SK-N-SH (cell line): ENCODE results near the gene ANKRD50. TPM values are rescaled to one million over a fixed set of nuclear protein-coding genes. Genes with fewer than 3 reads are reported as not detected.

ENCODE experiments used
- CTCF ChIA-PET: fragments of 300-600, 350-600 bp; formaldehyde crosslinking; extraction: SDS; loops from one replicate; lab custom pipeline; 2021; lab: Yijun Ruan, JAX
- POLR2A ChIA-PET: fragments of 350-600 bp; sonication (Branson Sonifier 250); formaldehyde crosslinking; extraction: SDS; loops from one replicate; lab custom pipeline; 2020; ENCODE audit warnings: antibody characterized with exemption, inconsistent platforms; lab: Yijun Ruan, JAX
- DNase-seq: peaks from one replicate; pipeline ENCODE4 v3.0.0; 2012
- H2AFZ ChIP-seq: fragments of 200-600 bp; sonication (generic); 2 replicates; pipeline ENCODE4 v1.8.1; 2016; ENCODE audit warnings: antibody characterized with exemption, mild to moderate bottlenecking, low read depth
- H3F3A ChIP-seq: fragments of 200-600 bp; sonication (generic); replicated peaks from 2 replicates; pipeline ENCODE3; 2016; ENCODE audit warnings: antibody characterized with exemption, mild to moderate bottlenecking; ENCODE audit not compliant: insufficient read depth
- H3K27ac ChIP-seq, 2 experiments: fragments of 200-500 bp in 1 of 2; fragments of 200-600 bp in 1 of 2; sonication (Bioruptor generic) in 1 of 2; sonication (generic), shearing (Covaris generic) in 1 of 2; 2 replicates each; pipeline versions ENCODE4 v1.5.1 to v1.6.1; 2014 to 2016; ENCODE audit warnings: low read depth in 2 of 2, inconsistent platforms in 1 of 2, low read length in 1 of 2, mild to moderate bottlenecking in 1 of 2, mixed read lengths in 1 of 2
- H3K27me3 ChIP-seq: fragments of 200-600 bp; sonication (generic), shearing (Covaris generic); 2 replicates; pipeline ENCODE4 v1.6.1; 2016; ENCODE audit warnings: mixed run types; ENCODE audit not compliant: insufficient read depth
- H3K36me3 ChIP-seq, 2 experiments: fragments of 200-500 bp in 1 of 2; fragments of 200-600 bp in 1 of 2; sonication (Bioruptor generic) in 1 of 2; sonication (generic) in 1 of 2; replicated peaks in 1 of 2; 2 replicates each; pipeline versions ENCODE3 to v1.5.1; 2014 to 2016; ENCODE audit warnings: low read length in 1 of 2, mild to moderate bottlenecking in 1 of 2; ENCODE audit not compliant: insufficient read depth in 2 of 2, control insufficient read depth in 1 of 2
- H3K4me1 ChIP-seq, 2 experiments: fragments of 200-500 bp in 1 of 2; fragments of 200-600 bp in 1 of 2; sonication (Bioruptor generic) in 1 of 2; sonication (generic), shearing (Covaris generic) in 1 of 2; 2 replicates each; pipeline versions ENCODE4 v1.5.1 to v1.6.1; 2014 to 2016; ENCODE audit warnings: low read depth in 1 of 2, low read length in 1 of 2, mixed run types in 1 of 2; ENCODE audit not compliant: insufficient read depth in 2 of 2, control insufficient read depth in 1 of 2
- H3K4me2 ChIP-seq: fragments of 200-600 bp; sonication (generic), shearing (Covaris generic); 2 replicates; pipeline ENCODE4 v1.6.1; 2017; ENCODE audit warnings: mixed run types
- H3K4me3 ChIP-seq, 2 experiments: fragments of 200-500 bp in 1 of 2; fragments of 200-600 bp in 1 of 2; sonication (Bioruptor generic) in 1 of 2; sonication (generic), shearing (Covaris generic) in 1 of 2; 2 replicates each; pipeline versions ENCODE4 v1.5.1 to v1.8.1; 2014 to 2016; ENCODE audit warnings: low read depth in 2 of 2, inconsistent platforms in 1 of 2, low read length in 1 of 2, mild to moderate bottlenecking in 1 of 2, mixed read lengths in 1 of 2, moderate library complexity in 1 of 2
- H3K79me2 ChIP-seq: fragments of 200-600 bp; sonication (generic); 2 replicates; pipeline ENCODE4 v1.8.1; 2017; ENCODE audit warnings: mild to moderate bottlenecking; ENCODE audit not compliant: insufficient read depth
- H3K9ac ChIP-seq: fragments of 200-600 bp; sonication (generic); 2 replicates; pipeline ENCODE4 v1.6.1; 2017; ENCODE audit warnings: mixed run types
- H3K9me2 ChIP-seq: fragments of 200-600 bp; sonication (generic); 2 replicates; pipeline ENCODE4 v1.6.1; 2017; ENCODE audit warnings: mixed run types
- H3K9me3 ChIP-seq: fragments of 200-600 bp; sonication (generic); 2 replicates; pipeline ENCODE4 v1.6.1; 2017; ENCODE audit warnings: mixed run types, mild to moderate bottlenecking, moderate library complexity
- H4K20me1 ChIP-seq: fragments of 200-600 bp; sonication (generic); 2 replicates; pipeline ENCODE4 v1.6.1; 2017; ENCODE audit warnings: mild to moderate bottlenecking, mixed run types; ENCODE audit not compliant: insufficient read depth
- CHD2 ChIP-seq: fragments of 150-350 bp; IDR thresholded peaks from 2 replicates; pipeline ENCODE4 v1.6.1; 2018; ENCODE audit warnings: low read length; ENCODE audit not compliant: partially characterized antibody
- FOSL2 ChIP-seq: IDR thresholded peaks from 2 replicates; pipeline ENCODE4 v1.4.0; 2012; ENCODE audit warnings: low read depth, mild to moderate bottlenecking, moderate library complexity, borderline replicate concordance
- FOXM1 ChIP-seq: IDR thresholded peaks from 2 replicates; pipeline ENCODE4 v1.4.0; 2012; ENCODE audit warnings: low read depth, mild to moderate bottlenecking
- JUND ChIP-seq: IDR thresholded peaks from 2 replicates; pipeline ENCODE4 v1.4.0; 2012
- RAD21 ChIP-seq: IDR thresholded peaks from 2 replicates; pipeline ENCODE4 v1.6.1; 2012; ENCODE audit warnings: mild to moderate bottlenecking, low read length
- TAF1 ChIP-seq: IDR thresholded peaks from 2 replicates; pipeline ENCODE4 v1.6.1; 2012; ENCODE audit warnings: low read depth, mild to moderate bottlenecking, low read length, moderate library complexity, borderline replicate concordance
- TEAD4 ChIP-seq: IDR thresholded peaks from 2 replicates; pipeline ENCODE4 v1.4.0; 2012; ENCODE audit warnings: mild to moderate bottlenecking, borderline replicate concordance; ENCODE audit not compliant: insufficient read depth
- WGBS: methylation state at CpG from one replicate; pipeline ENCODE4 v1.1.6; 2017; ENCODE audit warnings: low lambda C conversion rate; 5-methylcytosine and 5-hydroxymethylcytosine counted together
- polyA plus RNA-seq, 3 experiments: library from polyadenylated mRNA; depleted of rRNA; stranded (reverse); fragments of >200 nt; gene quantifications; 2 replicates each; pipeline ENCODE4 v1.2.3, GENCODE V29; 2012
- TF ChIP-seq, protein P1 (sequence below): fragments of 200-600 bp; sonication (generic); IDR thresholded peaks from 2 replicates; pipeline ENCODE4 v1.6.1; 2017; ENCODE audit warnings: antibody characterized with exemption, mild to moderate bottlenecking, moderate library complexity
- TF ChIP-seq, protein P2 (sequence below): IDR thresholded peaks from 2 replicates; pipeline ENCODE4 v1.4.0; 2012; ENCODE audit warnings: low read depth, borderline replicate concordance

ANKRD50 gene
- polyA plus RNA-seq, 1 of the 3 experiments (the other 2 are of a cell fraction) = 13.5 TPM

DNA sequence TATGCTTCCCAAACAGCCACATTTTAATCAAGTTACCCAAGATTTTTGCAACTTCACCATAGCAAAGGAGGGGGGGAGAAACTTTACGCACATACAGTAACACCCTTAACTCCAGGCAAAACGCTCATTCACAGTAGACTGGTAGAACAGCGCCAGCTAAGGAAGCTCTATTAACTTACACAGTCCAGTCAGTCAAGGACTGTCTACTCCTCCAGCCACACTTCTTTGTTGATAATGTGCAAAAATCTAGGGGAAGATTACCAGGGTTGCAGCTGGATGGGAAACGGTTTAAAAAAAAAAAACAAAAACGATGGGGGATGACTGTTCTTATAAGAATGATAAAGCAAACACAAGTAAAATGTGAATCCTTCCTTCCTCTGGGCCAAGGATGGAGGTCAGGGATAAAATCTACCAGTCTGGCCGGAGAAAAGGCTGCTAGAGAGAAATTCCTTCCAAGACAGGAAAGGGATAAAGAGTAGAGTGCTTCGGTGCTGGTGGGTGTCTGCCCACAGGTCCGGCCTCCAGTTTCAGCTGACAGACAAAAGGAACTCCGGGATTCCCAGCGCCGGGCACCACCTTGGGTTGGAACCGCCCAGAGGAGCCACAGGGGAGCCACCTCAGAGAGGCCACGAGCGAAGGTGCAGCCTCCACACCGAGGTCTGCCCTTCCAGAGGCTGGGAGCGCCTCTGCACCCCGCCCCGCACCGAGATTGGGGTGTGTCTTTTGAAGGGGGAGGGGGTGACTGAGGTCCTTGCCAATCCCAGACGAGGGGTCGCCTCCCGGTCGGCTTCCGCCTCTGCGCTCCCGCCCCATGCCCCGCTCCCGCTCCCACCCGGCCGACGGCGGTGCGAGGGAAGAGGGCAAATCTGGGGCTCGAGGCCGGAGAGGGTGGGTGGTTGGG is 811 bp downstream of the ANKRD50 start (continued):
- TF ChIP-seq CHD2 (no peak), RAD21 (peak; percentile 53), JUND (no peak; the same call in 1 of the 2 replicates), TEAD4 (no peak), TAF1 (peak; percentile 63; the same call in 1 of the 2 replicates), FOSL2 (no peak)
- TF ChIP-seq, protein P1, sequence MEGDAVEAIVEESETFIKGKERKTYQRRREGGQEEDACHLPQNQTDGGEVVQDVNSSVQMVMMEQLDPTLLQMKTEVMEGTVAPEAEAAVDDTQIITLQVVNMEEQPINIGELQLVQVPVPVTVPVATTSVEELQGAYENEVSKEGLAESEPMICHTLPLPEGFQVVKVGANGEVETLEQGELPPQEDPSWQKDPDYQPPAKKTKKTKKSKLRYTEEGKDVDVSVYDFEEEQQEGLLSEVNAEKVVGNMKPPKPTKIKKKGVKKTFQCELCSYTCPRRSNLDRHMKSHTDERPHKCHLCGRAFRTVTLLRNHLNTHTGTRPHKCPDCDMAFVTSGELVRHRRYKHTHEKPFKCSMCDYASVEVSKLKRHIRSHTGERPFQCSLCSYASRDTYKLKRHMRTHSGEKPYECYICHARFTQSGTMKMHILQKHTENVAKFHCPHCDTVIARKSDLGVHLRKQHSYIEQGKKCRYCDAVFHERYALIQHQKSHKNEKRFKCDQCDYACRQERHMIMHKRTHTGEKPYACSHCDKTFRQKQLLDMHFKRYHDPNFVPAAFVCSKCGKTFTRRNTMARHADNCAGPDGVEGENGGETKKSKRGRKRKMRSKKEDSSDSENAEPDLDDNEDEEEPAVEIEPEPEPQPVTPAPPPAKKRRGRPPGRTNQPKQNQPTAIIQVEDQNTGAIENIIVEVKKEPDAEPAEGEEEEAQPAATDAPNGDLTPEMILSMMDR = peak; percentile 38; the same call in 1 of the 2 replicates
- TF ChIP-seq, protein P2, sequence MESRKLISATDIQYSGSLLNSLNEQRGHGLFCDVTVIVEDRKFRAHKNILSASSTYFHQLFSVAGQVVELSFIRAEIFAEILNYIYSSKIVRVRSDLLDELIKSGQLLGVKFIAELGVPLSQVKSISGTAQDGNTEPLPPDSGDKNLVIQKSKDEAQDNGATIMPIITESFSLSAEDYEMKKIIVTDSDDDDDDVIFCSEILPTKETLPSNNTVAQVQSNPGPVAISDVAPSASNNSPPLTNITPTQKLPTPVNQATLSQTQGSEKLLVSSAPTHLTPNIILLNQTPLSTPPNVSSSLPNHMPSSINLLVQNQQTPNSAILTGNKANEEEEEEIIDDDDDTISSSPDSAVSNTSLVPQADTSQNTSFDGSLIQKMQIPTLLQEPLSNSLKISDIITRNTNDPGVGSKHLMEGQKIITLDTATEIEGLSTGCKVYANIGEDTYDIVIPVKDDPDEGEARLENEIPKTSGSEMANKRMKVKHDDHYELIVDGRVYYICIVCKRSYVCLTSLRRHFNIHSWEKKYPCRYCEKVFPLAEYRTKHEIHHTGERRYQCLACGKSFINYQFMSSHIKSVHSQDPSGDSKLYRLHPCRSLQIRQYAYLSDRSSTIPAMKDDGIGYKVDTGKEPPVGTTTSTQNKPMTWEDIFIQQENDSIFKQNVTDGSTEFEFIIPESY = no peak
- TF ChIP-seq, all 33 proteins: peak for 10

DNA sequence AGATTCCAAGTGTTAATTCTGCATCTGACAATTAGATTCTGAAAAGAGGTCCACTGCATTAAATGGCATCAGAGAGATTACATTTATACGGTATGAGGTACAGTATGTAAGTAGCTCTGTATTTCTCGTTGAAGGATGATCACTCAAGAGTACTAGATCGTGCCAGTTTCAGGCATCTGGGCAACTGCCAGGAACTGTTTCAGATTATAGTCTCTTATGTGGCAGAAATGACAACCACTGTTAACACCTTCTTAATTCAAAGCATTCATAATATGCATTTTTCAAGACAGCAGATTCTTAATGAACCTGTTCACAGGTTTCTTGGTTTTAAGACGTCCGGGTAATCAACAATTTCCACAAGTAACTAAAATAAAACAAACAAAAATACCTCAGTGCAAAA is 1.6 kb downstream of the ANKRD50 start:
- Histone ChIP-seq H3K4me3 (peak overlapping the region; percentile 86 to 88), H3K9me2 (no peaks in the 10 kb centered on the region), H3K4me1 (peaks cover 19 to 21% of the 10 kb centered on the region in 2 experiments; a peak in 3 of 4 replicates), H3K27ac (peak overlapping the region; percentile 98 to 100), H3K79me2 (peaks cover 62% of the 10 kb centered on the region), H3K27me3 (no peaks in the 10 kb centered on the region), H3F3A (peaks cover 38% of the 10 kb centered on the region), H2AFZ (no peak overlapping the region), H3K9me3 (no peaks in the 10 kb centered on the region), H4K20me1 (peaks cover 51% of the 10 kb centered on the region), H3K9ac (peak overlapping the region; percentile 87), H3K4me2 (peak overlapping the region; percentile 74), H3K36me3 (peaks cover 16 to 45% of the 10 kb centered on the region in 2 experiments)
- 23% methylated on average over 5 of the region's 5 CpGs for WGBS
- no peak for DNase-seq
- ChIA-PET CTCF (interaction anchor here (1.5 to 3.3 kb wide), 4 partner anchors 18 to 572 kb away, joined by 3 to 15 read pairs (median 8); no protein-coding TSS in a partner anchor), POLR2A (no interaction called here)
- TF ChIP-seq FOXM1 (no peak), TAF1 (no peak)
